Activated CD4-positive, alpha-beta T cell treated with anti-CD3 and anti-CD28 coated beads for 24 hours (primary cell): Measurements from ENCODE around the gene SGCD.
"Not testable (repeated sequence)": the region's sequence is repeated elsewhere in the genome, so short reads cannot be mapped to it uniquely, and the experiment has no call there.

ENCODE experiments used
- DNase-seq, 2 donors: peaks; one replicate each; pipeline ENCODE4 v3.0.0-alpha.2; 2020; ENCODE audit warnings: low read depth in 2 of 2

The SGCD gene

GRCh38 chr5:156628421-156628820, 301.5 kb downstream of the SGCD start:
- DNase-seq: no peak

- no peak for DNase-seq
Measured at GRCh38 chr5:156631005-156631404, 304.0 kb downstream of the SGCD start.

GRCh38 chr5:156634301-156634700, 307.3 kb downstream of the SGCD start:
- no peak for DNase-seq

- DNase-seq: no peak
Measured at GRCh38 chr5:156640691-156641241, 313.8 kb downstream of the SGCD start.

- no peak for DNase-seq
Measured at GRCh38 chr5:156641686-156642085, 314.7 kb downstream of the SGCD start.

- DNase-seq: no peak
Measured at GRCh38 chr5:156647034-156647451, 320.1 kb downstream of the SGCD start.

- no peak for DNase-seq
Measured at GRCh38 chr5:156654444-156654843, 327.5 kb downstream of the SGCD start.

- DNase-seq: no peak
Measured at GRCh38 chr5:156655732-156656131, 328.8 kb downstream of the SGCD start.

- peak in 1 of 2 donors; percentile 3 for DNase-seq
Measured at GRCh38 chr5:156664832-156665231, 337.9 kb downstream of the SGCD start.

- DNase-seq: not testable (repeated sequence)
Measured at GRCh38 chr5:156666686-156667085, 339.7 kb downstream of the SGCD start.

GRCh38 chr5:156667616-156668015, 340.7 kb downstream of the SGCD start:
- no peak for DNase-seq

GRCh38 chr5:156669416-156669815, 342.5 kb downstream of the SGCD start:
- DNase-seq: no peak

- DNase-seq: no peak
Measured at GRCh38 chr5:156670615-156671014, 343.7 kb downstream of the SGCD start.

GRCh38 chr5:156675395-156675794, 348.4 kb downstream of the SGCD start:
- DNase-seq: no peak

- no peak for DNase-seq
Measured at GRCh38 chr5:156677963-156678362, 351.0 kb downstream of the SGCD start.

GRCh38 chr5:156678484-156678883, 351.5 kb downstream of the SGCD start:
- DNase-seq: no peak

GRCh38 chr5:156680831-156681230, 353.9 kb downstream of the SGCD start:
- no peak for DNase-seq

- no peak for DNase-seq
Measured at GRCh38 chr5:156681265-156681664, 354.3 kb downstream of the SGCD start.

GRCh38 chr5:156682971-156683370, 356.0 kb downstream of the SGCD start:
- DNase-seq: no peak

GRCh38 chr5:156683509-156683908, 356.5 kb downstream of the SGCD start:
- no peak for DNase-seq

GRCh38 chr5:156684216-156684615, 357.3 kb downstream of the SGCD start:
- DNase-seq: no peak

- no peak for DNase-seq
Measured at GRCh38 chr5:156685481-156685880, 358.5 kb downstream of the SGCD start.

GRCh38 chr5:156686380-156686779, 359.4 kb downstream of the SGCD start:
- DNase-seq: no peak

- no peak for DNase-seq
Measured at GRCh38 chr5:156686796-156687195, 359.8 kb downstream of the SGCD start.
